ENCODE measurements around the gene MAP4.

MAP4 gene

GRCh38 chr3:47863391-47864128, 152.7 kb downstream of the MAP4 start:
- no peak for DNase-seq (ENCODE audit: low read depth)

GRCh38 chr3:47859956-47860605, 156.1 kb downstream of the MAP4 start:
- no peak for DNase-seq (ENCODE audit: low read depth)

- no peak for DNase-seq (ENCODE audit: low read depth)
Observed at GRCh38 chr3:47857151-47857550, 159.1 kb downstream of the MAP4 start.

GRCh38 chr3:47856669-47857068, 159.5 kb downstream of the MAP4 start:
- no peak for DNase-seq (ENCODE audit: low read depth)

GRCh38 chr3:47855461-47856383, 160.5 kb downstream of the MAP4 start:
- DNase-seq (ENCODE audit: low read depth): no peak

GRCh38 chr3:47854720-47855455, 161.3 kb downstream of the MAP4 start:
- no peak for DNase-seq (ENCODE audit: low read depth)

- DNase-seq (ENCODE audit: low read depth): no peak
Observed at GRCh38 chr3:47854267-47854666, 161.9 kb downstream of the MAP4 start.

- DNase-seq (ENCODE audit: low read depth): no peak
Observed at GRCh38 chr3:47852604-47853602, 163.3 kb downstream of the MAP4 start.

GRCh38 chr3:47851888-47852603, 164.2 kb downstream of the MAP4 start:
- DNase-seq (ENCODE audit: low read depth): no peak

GRCh38 chr3:47850564-47851410, 165.4 kb downstream of the MAP4 start:
- DNase-seq (ENCODE audit: low read depth): no peak

GRCh38 chr3:47849699-47850563, 166.3 kb downstream of the MAP4 start:
- no peak for DNase-seq (ENCODE audit: low read depth)

- no peak for DNase-seq (ENCODE audit: low read depth)
Observed at GRCh38 chr3:47849186-47849698, 167.0 kb downstream of the MAP4 start.

- no peak for DNase-seq (ENCODE audit: low read depth)
Observed at GRCh38 chr3:47848599-47849117, 167.6 kb downstream of the MAP4 start.

- no peak for DNase-seq (ENCODE audit: low read depth)
Observed at GRCh38 chr3:47847801-47848518, 168.3 kb downstream of the MAP4 start.

- DNase-seq (ENCODE audit: low read depth): no peak
Observed at GRCh38 chr3:47847260-47847659, 169.0 kb downstream of the MAP4 start.

- DNase-seq (ENCODE audit: low read depth): no peak
Observed at GRCh38 chr3:47846880-47847248, 169.4 kb downstream of the MAP4 start.
